Neural cell (in vitro differentiated cells): ENCODE measurements around the gene COX17.

Experiments used
- CTCF ChIP-seq: fragments of 450-650 bp; IDR thresholded peaks from 2 replicates; pipeline ENCODE4 v1.5.1; 2014; ENCODE audit warnings: antibody characterized with exemption, mild to moderate bottlenecking, moderate library complexity; ENCODE audit not compliant: poor library complexity, severe bottlenecking
- EP300 ChIP-seq: fragments of 450-650 bp; conservative IDR thresholded peaks from 2 replicates; pipeline ENCODE4 v1.6.1; 2014; ENCODE audit warnings: antibody characterized with exemption, mild to moderate bottlenecking, moderate library complexity; ENCODE audit not compliant: poor library complexity, severe bottlenecking
- POLR2AphosphoS5 ChIP-seq: IDR thresholded peaks from 2 replicates; pipeline ENCODE4 v1.6.1; 2012
- RAD21 ChIP-seq: fragments of 450-650 bp; conservative IDR thresholded peaks from 2 replicates; pipeline ENCODE4 v1.6.1; 2014; ENCODE audit warnings: antibody characterized with exemption, mild to moderate bottlenecking, moderate library complexity

GRCh38 chr3:119625451-119626153 is 51.6 kb downstream of the COX17 start:
- TF ChIP-seq POLR2AphosphoS5 (no peak), EP300 (no peak), CTCF (no peak), RAD21 (no peak)
